Measurements from ENCODE around the gene RAB11FIP2.
"Not testable (repeated sequence)": the region's sequence is repeated elsewhere in the genome, so short reads cannot be mapped to it uniquely, and the experiment has no call there.

Gene RAB11FIP2, protein sequence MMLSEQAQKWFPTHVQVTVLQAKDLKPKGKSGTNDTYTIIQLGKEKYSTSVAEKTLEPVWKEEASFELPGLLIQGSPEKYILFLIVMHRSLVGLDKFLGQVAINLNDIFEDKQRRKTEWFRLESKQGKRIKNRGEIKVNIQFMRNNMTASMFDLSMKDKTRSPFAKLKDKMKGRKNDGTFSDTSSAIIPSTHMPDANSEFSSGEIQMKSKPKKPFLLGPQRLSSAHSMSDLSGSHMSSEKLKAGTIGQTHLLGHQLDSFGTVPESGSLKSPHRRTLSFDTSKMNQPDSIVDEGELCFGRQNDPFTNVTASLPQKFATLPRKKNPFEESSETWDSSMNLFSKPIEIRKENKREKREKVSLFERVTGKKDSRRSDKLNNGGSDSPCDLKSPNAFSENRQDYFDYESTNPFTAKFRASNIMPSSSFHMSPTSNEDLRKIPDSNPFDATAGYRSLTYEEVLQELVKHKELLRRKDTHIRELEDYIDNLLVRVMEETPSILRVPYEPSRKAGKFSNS

DNA sequence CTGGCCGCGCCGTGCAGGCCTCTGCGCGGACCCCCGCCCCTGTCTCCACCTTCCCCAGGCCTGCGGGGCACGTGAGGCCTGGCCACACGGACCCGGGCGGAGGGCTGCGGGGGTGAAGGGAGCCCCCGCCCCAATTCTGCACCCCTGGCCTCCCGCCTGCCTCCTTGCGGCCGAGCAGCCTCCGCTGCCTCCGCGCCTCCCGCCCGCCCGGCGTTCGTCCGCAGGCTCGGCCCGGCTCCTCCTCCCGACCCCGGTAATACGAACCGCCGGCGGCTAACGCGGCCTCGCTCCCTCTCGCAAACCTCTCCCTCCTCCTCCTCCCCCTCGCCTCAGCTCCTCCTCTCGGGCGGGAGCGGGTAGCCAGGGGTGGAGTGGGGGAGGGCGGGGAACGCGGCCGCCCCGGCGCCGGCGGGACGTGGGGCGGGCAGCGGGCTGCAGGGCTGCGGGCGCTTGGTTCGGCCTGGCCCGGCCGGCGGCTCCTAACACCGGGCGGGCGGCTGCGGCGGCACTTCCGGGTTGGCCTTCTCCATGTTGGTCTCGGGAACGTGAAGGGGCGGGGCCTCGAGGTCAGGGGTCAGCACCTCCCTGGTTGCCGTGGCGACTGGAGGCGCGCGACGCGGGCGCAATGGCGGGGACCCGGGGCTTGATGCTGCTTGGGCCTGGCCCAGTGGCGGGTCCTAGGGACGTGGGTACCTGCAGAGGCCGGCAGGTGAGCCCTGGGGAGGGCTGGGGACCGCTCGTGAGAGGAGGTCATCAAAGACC is at the start of gene RAB11FIP2:
TSS of gene RAB11FIP2 (minus strand) at position 547 of the 762 bp plus-strand sequence. CDS start 778 bp downstream, outside the sequence.
- DNase-seq, result peak; percentile 82

DNA sequence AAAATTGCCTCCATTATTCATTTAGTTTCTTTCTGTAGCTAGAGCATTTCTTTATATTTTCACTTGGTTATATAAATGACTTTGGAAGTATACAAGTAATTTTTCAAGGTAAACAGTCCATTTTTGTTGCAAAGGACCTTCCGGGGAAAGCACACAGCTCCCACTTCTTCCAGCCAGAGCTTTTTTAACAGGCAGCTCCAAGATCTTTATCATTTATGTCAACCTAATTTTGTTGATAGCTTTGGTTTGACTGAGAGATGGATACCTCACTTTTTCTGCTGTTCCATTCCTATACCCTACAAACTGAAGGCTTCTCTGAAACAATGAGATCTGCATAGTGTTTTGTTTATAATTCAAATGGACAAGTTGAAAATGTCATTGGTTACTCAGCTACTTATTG is 49.3 kb upstream of the RAB11FIP2 start:
- no peak for DNase-seq

DNA sequence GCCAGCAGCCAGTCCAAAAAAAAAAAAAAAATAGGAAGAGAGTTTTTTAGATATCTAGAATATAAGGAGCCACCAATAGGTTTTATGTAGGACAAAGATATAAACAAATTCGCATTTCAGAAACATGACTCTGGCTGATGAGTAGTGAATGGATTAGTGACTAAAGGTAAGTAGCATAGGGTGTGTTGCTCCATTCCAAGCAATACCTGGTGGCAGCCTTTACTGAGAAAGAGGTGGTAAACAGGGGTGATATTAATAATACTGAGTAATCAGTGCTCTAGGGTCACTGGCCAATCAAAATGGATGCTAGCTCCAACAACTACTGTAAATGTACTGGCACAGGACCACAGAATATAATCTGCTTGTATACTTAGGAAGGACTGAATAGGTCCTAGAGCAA is 45.5 kb upstream of the RAB11FIP2 start:
- no peak for DNase-seq

DNA sequence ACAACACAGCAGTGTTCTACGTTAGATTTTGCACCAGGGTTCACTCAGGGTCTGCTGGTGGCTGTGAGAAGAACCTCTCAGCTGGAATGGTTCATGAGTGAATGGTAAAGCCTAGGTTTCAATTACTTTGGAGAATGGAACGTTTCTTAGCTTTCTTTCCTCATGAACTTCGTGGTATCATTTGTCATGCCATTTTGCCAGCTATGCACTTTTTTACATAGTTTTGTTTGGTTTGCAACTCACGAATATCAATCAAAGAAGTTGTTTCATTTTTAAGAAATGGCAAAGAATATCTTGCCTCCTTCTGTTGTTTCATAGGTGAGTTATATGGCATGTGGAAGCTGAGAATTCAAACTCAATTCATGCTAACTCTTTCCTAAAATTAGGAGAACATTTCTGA is 34.1 kb upstream of the RAB11FIP2 start:
- no peak for DNase-seq

DNA sequence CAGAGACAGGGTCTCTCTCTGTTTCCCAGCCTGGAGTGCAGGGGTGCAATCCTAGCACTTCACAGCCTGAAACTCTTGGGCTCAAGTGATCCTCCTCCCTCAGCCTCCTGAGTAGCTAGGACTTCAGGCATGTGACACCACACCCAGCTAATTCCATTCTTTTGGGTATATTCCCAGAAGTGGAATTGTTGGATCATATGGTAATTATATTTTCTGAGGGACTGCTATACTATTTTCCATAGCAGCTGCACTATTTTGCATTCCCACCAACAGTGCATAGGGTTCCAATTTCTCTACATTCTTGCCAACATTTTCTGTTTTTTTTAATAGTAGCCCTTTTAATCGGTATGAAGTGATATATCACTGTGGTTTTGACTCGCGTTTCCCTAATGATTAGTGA is 30.0 kb upstream of the RAB11FIP2 start:
- DNase-seq, result no peak

DNA sequence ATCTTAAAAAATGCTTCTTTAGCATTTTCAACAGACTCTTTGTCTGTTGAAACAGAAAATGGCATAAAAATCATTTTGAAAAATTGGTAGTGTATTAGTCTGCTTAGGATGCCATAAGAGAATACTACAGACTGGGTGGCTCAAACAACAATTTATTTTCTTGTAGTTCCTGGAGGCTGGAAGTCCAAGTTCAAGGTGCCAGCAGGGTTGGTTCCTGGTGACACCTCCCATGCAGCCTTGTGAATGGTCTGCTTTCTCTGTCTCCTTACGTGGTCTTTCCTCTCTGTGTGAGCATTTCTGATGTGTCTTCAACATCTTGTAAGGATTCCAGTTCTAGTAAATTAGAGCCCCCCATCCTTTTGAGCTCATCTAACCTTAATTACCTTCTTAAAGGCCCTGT is 26.1 kb upstream of the RAB11FIP2 start:
- no peak for DNase-seq

DNA sequence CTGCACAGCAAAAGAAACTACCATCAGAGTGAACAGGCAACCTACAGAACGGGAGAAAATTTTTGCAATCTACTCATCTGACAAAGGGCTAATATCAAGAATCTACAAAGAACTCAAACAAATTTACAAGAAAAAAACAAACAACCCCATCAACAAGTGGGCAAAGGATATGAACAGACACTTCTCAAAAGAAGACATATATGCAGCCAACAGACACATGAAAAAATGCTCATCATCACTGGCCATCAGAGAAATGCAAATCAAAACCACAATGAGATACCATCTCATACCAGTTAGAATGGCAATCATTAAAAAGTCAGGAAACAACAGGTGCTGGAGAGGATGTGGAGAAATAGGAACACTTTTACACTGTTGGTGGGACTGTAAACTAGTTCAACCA is 20.6 kb upstream of the RAB11FIP2 start:
- not testable (repeated sequence) for DNase-seq

DNA sequence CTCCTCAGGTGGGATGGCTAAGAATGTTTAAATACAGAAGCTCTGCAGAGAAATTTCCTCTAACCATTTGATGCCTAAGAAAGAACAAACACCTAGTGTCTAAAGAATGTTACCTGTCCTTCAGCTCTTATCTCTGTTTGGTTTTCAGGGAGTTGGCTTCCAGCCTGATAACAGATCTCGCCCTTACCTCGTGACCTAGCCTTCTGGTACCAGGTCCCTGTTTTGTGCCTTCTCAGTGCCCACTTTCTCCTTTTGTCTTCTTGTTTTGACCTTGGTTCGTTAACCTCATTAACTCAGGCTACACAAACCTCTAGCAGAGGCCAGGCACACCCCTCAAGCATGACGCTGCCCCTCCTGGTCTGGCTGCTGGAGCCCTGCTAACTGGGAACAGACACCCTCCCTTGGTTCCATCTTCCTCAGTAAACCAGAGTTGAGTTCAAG is 16.1 kb upstream of the RAB11FIP2 start:
- DNase-seq, result no peak

DNA sequence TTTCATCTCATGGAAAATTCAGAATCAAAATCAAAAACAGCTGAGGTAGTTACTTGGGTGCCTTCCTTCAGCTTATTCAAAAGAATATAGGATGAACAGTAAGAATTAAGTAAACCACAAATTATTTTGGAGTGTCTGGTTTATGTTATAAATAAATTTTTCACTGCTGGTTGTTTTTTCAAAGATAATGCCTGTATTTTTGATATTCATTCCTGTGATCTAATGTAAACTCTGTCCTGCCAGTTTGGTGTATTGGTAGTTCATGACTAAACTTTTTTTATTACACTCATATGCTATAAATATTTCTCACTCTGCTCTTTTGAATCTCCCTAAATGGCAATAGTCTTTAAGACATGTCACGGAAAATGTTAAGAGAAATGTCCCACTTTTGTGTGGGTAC is 11.6 kb upstream of the RAB11FIP2 start:
- no peak for DNase-seq

DNA sequence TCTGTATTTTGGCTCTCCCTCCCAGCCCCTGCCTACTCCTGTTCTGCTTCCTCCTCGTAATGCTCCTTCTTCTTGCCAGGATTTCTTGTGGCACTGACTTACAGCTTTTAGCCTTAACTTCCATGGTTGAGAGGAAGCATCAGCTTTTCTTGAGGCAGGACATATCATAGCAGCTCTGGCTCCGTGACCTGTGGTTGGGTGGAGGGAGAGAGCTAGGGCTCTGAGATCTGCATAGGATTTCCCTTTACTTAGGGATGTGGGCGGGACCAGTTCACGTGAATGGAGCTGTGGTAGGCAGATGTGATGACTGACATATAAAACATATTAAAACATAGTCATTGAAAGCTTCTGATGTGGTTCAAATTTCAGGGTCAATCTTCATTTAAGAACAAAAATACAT is 10.6 kb upstream of the RAB11FIP2 start:
- DNase-seq, result no peak

DNA sequence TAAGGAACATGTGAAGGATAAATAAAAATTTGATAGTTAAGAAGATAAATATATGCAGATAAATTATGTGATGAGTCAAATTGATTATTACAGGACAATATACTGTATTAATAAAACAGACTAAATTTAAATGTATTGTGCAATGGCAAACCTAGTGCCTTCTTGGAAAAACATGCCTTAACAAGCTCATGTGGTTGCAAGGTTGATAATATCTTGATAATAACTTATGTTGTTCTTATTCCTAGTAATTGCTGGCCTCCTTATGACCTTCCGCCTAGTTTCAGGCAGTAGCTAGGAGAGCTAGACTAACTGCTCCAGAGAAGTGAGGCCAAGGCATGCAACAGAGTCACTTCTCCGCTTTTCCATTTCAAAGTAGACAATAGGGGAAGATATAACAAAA is 7.6 kb upstream of the RAB11FIP2 start:
- no peak for DNase-seq

DNA sequence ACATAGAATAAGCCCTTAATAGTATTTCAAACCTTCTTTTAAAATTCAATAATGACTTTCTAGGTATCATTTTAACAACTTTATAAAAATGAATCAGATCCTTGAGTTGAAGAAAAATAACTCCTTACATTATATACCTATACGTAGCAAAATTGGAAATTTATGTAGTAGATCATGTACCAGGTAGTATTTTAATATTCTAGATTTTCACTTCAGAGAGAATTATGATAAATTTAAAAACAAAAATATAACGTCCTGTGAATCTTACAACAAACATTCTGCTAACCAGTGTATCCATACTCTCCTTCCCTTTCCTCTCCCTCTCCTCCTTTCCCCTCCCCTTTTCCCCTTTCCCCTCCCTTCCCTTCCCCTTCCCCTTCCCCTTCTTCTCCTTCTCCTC is 6.1 kb upstream of the RAB11FIP2 start:
- no peak for DNase-seq

DNA sequence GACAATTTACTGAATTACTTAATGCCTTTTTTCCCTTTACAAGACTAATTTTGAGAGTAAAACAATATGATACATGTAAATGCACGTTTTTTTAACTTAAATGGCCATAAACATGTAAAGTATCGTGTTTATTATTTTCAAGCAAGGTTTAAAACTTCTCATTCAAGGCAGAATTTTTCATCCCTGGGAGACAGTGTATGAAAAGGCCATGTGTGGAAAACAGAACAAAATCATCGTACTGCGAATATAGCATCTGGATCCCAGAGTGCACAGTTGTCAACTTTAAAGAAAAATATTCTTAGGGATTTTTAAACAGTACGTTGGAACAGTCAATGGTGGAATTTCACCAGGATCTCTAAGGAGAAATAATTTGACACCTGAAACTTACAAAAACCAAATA is 1.1 kb upstream of the RAB11FIP2 start:
- no peak for DNase-seq

DNA sequence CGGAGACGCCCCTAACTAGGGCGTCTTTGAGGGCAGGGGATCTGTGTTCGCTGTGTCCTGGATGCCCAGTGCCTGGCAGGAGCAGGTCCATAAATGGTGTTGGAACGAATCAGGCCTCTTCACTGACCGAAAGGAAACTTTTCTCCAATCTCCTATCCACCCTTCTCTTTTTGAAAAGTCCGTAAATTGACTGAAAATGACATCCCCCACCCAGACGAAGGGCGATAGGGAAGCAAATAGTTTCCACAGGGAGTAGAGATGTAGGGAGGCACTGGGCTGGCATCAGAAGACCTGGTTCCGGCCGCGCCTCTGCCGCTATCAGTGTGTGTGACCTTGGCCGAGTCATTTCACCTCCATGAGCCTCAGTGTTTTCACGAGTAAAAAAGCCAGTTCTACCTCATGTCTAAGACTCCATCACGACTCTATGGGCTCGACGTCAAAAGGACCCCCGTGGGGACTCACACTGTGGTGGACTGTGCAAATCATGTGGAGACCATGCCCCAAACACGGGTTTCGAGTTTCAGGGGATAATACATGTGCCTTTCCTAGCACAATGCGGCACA is 497 bp upstream of the RAB11FIP2 start:
- DNase-seq, result no peak

DNA sequence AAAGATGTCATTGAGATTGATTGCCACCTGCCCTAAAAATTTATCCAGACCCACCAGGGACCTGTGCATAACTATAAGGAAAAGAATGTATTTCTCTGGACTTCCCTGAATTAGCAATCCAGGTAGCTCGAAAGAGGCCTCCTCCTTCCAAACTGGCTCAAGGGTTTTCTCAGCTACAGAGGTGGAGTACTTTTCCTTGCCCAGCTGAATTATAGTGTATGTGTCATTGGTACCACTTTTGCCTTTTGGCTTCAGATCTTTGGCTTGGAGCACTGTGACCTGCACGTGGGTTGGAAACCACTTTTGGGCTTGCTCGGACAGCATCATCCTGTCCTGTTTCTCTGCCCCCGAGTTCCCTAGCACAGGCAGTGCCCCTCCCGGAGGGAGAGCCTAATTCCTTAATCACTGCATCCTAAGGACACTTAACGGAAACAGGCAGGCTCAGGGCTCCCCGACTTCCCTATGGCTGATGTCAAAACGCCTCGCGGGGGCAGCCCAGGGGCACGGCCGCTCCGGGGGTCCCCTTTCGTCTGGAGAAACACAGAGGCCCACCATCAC is 825 bp downstream of the RAB11FIP2 start:
- no peak for DNase-seq

DNA sequence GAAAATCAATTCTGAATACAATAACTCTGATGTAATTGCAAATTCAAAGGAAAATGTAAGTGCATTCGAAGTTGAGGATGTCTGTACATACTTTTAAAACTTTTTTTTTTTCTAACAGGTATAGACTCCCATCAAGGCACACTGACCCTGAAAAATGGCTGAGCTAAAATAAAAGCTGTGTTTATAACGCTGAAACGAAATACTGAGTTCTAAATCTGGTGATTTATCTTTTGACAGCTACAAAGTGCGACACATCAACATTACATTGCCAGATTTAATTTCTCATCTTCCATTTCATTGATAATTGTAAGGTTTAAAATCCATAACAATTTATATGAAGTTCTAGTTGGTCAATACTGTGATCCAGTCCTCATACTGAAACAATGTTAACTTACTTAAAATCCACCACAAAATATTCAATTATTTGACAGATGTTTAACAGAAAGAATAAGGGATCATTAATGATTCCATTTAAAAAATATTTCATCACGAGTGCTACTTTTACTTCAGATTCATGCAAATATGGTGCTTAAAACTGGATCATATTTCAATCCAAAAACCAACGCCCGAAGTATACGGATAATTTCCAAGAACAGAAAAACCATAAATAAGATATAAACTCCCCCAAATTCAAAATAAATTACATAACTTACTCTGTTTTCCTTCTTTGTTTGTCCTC is 1.4 kb downstream of the RAB11FIP2 start:
- no peak for DNase-seq

DNA sequence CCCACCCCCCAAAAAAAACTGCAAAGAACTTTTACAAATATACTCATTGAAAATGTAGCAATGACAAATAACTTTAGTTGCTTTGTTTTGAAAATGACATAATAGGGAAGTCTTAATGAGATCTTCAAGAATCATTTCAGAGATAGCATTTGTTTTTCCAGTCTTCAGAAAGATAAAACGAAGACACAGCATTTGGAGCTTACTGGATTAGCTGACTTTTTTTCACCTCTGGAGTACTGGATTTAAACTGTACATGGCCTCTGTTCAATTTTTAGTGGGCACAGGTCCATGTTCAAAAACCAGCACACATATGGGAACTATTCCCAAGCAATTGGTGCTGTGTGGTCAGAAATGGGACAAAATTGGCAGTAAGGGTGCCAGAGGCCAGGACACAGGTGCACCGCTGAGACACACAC is 3.9 kb downstream of the RAB11FIP2 start:
- DNase-seq, result no peak

DNA sequence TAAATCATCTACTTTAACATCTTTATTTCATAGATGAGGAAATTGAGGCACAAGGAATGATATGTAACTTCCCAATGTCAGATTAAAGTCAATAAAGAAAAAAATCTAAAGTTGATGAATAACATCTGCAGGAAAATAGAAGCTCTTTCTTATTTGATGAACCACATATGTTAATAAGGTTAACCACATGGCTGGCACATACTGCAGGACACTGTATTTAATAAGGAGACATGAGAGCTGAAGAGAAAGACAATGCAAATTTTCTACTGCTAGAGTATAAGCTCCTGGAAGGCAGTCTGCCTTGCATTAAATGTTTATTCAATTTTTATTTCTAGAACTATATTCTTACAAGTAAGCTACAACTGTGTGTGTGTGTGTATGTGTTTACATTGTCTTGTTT is 4.4 kb downstream of the RAB11FIP2 start:
- DNase-seq, result no peak

DNA sequence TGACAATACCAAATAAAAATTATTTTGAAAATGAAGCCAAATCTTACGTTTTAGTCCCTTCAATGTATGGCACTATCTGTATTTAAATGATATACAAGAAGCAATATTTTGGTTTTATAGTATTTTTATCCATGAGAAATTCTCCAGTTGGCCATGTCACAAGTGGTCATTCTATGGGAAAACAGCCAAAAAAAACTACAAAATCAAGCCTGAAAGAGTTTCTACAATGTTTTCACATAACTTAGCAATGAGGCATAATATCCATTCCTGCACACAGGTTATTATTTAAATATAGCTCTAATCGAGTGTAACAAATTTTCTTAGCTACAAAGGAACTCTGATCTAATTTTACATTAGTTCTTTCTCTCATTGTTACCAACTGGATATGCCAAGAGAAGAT is 5.4 kb downstream of the RAB11FIP2 start:
- no peak for DNase-seq

DNA sequence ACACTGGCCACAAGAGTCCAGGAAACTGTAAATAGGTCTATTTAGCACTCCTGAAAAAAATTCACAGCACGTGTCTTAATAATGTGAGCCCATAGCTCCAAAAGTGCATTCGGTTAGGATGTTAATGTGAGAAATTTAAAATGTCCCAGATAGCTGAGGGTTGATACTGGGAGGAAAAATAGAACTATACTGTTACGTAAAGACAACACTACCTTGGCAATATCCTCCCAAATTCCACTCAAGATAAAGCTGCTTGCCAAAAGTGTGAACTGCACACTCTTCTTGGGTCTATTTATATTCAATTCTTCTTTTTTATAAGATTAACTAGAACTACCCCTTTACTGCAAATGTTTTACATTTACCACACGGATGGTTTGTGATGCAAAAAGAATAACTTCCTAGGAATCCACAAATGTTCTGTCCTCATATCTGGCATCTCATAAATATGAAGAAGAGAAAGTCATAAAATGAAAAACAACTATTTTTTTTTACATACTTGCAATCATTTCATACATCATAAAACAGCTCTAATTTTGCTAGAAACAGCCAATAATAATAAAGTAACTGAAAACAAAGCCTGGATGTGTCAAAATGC is 10.4 kb downstream of the RAB11FIP2 start:
- DNase-seq, result no peak

DNA sequence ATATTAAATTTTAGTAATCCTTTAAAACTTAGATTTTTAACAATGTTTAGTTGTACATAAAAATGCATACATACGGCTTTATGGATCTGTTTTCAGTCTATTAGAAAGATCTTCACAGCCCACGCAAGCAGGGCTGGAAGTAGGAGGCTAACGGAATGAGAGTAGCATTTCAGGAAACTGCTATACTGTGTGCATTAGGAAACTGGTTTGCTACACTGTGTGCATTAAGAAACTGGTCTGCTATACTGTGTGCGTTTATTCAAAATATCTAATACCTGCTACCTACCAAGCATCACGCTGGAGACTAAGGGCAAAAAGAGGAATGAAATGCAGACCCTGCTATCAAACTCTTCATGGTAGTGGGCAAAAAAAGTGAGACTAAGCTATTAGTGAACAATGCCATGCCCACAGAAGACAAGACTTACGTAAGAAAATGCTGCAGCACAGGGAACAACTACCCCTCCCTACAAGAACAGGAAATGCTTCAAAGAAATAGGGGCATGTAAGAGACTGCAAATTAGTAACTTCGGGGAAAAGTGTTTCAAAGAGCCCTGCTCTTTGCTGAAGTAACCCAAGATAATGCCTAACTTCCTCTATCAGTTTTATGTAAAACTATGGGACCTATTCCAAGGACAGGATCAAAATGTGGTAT is 11.3 kb downstream of the RAB11FIP2 start:
- no peak for DNase-seq

DNA sequence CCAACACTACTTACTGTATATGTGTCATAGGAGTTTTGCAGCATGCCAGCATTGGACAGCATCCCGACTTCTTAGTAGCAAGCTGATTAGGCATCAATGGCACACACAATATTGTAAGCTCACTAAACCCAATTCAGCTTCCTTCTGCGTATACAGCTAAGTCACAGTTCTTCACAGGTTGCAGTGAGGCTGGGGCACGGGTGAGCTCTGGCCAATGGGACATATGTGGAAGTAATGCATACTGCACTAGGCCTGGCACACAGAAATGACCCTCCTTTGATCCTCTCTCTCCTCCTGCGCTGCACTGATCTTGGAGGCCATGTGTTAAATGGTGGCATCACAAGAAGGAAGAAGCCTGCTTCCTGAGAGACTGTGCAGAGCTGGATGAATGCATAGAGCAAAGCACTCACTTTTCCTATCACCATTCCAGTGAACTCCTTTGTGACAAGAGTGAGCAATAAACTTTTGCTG is 11.9 kb downstream of the RAB11FIP2 start:
- DNase-seq, result no peak

Data from COR-L47 (cell line).